ENCODE data around the gene PHKG2.

The PHKG2 gene

GRCh38 chr16:30736995-30737793 lies 11.0 kb upstream of the PHKG2 start:
- H3K27ac ChIP-seq: no peak overlapping the region
- DNase-seq: no peak
- peaks cover 86% of the 10 kb centered on the region for H3K36me3 ChIP-seq
- H3K9me3 ChIP-seq (ENCODE audit: severe bottlenecking): no peaks in the 10 kb centered on the region
- no peaks in the 10 kb centered on the region for H3K27me3 ChIP-seq (ENCODE audit: insufficient read depth, low read depth, severe bottlenecking)
- no peak for TF ChIP-seq CTCF (IDR thresholded peaks at IDR 0.05; ENCODE audit: low read depth, low read length)
- no peak overlapping the region for H3K4me3 ChIP-seq (ENCODE audit: low read depth, low read length)

- no peak overlapping the region for H3K4me3 ChIP-seq (ENCODE audit: low read depth, low read length)
- peaks cover 85% of the 10 kb centered on the region for H3K36me3 ChIP-seq
- TF ChIP-seq CTCF (IDR thresholded peaks at IDR 0.05; ENCODE audit: low read depth, low read length): no peak
- H3K9me3 ChIP-seq (ENCODE audit: severe bottlenecking): no peaks in the 10 kb centered on the region
- H3K27ac ChIP-seq: no peak overlapping the region
- DNase-seq: no peak
- H3K27me3 ChIP-seq (ENCODE audit: insufficient read depth, low read depth, severe bottlenecking): no peaks in the 10 kb centered on the region
Observed at GRCh38 chr16:30737794-30738648, 10.2 kb upstream of the PHKG2 start.

- no peak overlapping the region for H3K4me3 ChIP-seq (ENCODE audit: low read depth, low read length)
- no peaks in the 10 kb centered on the region for H3K27me3 ChIP-seq (ENCODE audit: insufficient read depth, low read depth, severe bottlenecking)
- peaks cover 78% of the 10 kb centered on the region for H3K36me3 ChIP-seq
- TF ChIP-seq CTCF (IDR thresholded peaks at IDR 0.05; ENCODE audit: low read depth, low read length): no peak
- DNase-seq: no peak
- no peaks in the 10 kb centered on the region for H3K9me3 ChIP-seq (ENCODE audit: severe bottlenecking)
- no peak overlapping the region for H3K27ac ChIP-seq
Observed at GRCh38 chr16:30738984-30739951, 9.0 kb upstream of the PHKG2 start.

GRCh38 chr16:30740364-30741251 lies 7.6 kb upstream of the PHKG2 start:
- no peaks in the 10 kb centered on the region for H3K27me3 ChIP-seq (ENCODE audit: insufficient read depth, low read depth, severe bottlenecking)
- H3K4me3 ChIP-seq (ENCODE audit: low read depth, low read length): no peak overlapping the region
- no peak overlapping the region for H3K27ac ChIP-seq
- H3K36me3 ChIP-seq: peaks cover 84% of the 10 kb centered on the region
- H3K9me3 ChIP-seq (ENCODE audit: severe bottlenecking): no peaks in the 10 kb centered on the region
- DNase-seq: no peak
- TF ChIP-seq CTCF (IDR thresholded peaks at IDR 0.05; ENCODE audit: low read depth, low read length): no peak

Data from WERI-Rb-1 (cell line).